ENCODE results near the gene PKP1.

Gene PKP1

DNA sequence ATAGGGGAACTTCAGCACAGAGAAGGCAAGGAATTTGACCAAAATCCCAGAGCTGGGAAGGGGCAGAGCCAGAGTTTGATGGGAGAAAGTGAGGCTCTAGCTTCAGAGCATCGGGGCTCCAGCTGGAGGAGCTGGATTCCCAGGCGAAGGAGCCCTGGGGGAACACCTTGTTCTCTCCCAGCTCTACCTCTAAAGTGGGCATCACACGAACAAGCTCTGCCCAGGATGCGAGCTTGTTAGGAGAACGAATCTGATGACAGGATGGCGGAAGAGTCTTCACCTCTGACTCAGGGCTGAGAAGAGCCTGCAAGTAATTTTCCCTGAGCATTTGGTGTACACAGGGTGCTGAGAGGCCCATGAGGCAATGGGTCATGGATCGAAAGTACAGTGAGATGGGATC is 72.2 kb downstream of the PKP1 start:
- no peak for DNase-seq

GRCh38 chr1:201356236-201356635 is 72.9 kb downstream of the PKP1 start:
- no peak for DNase-seq

DNA sequence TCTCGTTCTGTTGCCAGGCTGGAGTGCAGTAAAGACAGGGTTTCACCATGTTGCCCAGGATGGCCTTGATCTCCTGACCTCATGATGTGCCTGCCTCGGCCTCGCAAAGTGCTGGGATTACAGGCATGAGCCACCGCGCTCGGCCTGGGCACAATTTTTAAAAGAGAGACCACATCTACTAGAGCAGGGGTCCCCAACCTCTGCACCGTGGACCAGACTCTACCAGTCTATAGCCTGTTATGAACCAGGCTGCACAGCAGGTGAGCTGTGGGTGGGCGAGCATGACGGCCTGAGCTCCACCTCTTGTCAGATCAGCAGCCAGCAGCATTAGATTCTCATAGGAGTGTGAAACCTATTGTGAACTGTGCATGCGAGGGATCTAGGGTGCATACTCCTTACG is 73.4 kb downstream of the PKP1 start:
- no peak for DNase-seq

GRCh38 chr1:201357211-201357610 is 73.9 kb downstream of the PKP1 start:
- no peak for DNase-seq

DNA sequence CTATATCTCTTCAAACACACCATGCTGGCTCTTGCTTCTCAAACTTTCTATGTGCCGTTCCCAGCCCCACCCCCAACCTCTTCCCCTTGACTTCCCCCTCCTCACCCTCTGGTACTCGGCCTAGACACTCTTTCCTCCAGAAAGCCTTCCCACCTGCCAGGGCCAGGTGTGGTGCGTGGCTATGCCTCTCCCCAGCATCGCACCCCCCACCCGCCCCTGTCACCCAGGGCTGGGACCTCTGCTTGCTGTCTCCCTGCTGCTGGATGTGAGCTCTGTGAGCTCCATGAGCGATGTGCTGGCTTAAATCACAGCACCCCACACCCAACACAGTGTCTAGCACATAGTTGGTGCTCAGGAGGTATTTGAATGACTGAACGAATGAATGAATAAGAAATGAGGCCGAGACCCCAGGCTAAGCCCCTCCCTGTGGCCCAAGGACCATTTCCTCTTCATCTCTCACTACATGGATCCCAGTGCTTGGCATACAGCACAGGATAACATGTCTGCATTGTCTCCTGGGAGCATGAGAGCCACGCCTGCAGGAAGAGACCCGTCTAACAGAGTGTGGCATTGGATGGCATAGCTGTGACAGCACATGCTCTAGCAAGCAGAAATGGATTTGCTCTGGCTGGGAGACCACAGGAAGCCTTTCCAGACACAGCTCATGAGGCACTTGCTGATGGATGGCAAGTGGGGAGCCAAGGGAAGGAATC is 74.5 kb downstream of the PKP1 start:
- no peak for DNase-seq

DNA sequence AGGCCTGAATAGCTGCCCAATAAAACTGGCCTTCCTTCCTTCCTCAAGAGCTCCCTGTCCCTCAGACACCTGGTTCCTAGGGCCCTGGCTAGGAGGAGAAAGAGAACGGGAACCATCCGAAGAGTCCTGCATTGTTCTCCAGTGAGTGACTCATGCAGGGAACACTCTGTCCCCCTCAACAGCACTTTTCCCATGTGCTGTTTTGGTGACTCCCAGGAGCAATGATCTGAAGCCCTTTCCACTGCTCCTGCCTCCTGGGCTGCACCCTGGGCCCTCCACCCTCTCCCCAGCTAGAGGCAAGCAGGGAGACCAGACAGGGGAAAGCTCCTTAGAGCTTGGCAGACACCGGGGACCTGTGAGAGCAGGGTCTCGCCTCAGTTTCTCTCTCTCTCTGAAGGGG is 75.3 kb downstream of the PKP1 start:
- no peak for DNase-seq

DNA sequence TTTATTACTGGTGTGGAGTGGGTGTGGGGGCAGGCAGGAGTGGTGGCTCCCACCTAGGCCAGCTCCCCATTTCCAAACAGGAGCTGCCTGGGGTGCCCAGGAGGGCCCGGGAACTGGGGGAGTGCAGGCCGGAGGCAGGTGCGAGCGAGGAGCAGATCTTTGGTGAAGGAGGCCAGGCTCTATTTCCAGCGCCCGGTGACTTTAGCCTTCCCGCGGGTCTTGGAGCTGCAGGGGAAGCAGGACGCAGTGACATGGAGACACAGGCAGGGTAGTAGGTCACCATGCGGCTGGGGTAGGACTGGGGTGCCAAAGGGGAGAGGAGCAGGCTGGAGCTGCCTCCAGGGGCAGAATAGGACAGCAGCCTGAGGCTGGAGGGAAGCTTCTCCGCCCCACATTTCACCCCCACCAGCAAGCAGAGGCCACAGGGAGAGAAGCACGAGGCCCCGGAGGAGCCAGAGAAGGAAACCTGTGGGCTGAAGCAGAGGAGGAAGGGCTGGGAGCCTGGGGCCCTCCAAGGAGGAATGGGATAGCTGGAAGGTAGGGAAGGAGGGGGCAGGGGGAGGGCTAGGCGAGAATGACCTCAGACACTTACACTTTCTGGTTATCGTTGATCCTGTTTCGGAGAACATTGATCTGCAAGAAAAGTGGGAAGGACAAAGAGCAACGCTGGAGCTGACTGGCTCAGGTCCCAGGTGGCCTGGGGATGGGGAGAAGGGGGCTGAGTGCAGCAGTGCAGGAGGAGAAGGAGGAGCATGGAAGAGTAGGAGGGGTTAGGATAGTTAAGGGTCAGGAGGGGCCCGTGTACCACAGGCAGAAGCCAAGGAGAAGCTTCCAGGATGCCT is 75.9 kb downstream of the PKP1 start:
- DNase-seq: no peak

GRCh38 chr1:201359873-201360210 is 76.5 kb downstream of the PKP1 start:
- DNase-seq: no peak

DNA sequence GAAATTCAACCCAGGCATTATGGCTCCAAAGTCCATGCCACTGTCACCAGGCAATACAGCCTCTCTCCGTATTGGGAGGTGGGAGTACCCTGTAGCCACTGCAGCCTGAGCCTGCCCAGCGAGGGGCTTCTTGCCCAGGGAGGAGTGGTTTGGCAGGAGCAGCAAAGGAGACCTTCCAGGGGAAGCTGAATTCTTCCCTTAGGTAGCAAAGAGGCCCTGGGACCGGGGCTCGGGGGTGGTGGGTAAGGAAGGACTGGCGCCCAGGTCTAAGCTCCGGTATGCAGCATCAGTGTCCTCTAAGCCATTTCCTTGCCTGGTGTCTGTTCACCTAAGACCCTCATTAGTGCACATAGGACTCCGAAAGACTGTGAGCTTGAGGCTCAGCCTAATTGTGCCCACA is 77.2 kb downstream of the PKP1 start:
- no peak for DNase-seq

DNA sequence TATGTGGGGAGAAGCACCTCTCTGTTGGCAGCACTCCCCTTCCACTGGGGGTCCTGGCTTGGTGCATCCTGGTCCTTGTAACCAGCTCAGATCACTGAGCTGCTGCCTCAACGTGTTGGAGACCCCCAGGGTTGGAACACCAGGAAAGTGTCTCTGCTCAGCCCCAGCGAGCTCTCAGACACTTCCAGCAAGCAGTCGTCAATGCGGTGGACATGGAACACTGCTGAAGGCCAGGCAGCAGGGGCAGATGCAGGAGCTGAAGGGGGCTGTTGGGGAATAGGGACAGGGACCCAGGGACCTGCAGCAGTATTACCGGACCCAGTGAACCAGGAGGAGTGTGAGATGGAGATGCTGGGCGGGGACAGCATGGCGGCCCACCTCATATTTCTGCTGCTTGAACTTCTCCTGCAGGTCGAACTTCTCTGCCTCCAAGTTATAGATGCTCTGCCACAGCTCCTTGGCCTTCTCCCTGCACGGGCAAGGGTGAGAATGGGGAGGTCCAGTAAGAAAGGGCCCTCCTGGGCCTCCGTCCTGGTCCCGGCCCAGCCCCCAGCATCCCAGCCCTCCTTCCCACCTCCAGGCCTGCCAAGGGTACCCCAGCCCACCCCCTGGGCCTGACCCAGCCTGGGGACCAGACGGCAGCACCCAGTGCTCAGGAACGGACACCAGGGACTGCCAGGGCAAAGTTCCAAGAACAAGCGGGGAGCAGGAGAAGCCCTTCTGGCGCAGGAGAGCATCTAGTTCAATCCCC is 77.8 kb downstream of the PKP1 start:
- no peak for DNase-seq

DNA sequence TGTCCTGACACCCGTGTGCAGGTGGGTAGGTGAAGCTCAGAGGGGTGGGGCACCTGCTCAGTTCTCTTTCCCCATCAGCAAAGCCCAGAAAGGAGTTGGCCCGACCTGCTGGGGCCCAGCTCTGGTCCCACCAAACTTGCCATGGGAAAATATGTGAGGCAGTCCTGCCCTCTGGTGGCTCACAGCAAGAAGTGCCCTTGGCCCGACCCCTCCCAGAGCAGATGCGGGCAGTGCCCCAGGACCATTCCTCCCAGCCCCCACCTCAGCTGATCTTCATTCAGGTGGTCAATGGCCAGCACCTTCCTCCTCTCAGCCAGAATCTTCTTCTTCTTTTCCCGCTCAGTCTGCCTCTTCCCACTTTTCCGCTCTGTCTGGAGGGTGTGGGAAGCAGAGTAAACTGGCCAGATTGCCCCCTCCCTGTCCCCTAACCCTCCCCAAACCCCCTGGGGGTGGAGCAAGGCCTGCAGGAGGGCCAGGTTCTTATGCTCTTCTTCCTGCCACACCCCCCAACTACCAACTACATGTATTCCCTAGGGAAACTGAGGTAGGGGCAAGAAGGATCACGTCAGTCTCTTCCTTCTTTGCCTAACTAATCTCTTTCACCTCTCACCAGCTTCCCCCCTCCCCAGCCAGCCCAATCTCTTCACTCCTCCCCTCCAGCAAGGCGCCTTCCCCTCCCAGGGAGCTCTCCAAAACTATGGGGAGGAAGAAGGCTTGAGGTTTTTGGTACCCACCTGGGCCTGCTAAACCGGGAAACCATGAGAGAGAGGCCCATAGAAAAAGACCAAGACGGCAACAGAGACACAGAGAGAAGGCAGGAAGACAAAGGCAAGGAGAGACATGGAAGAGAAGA is 78.6 kb downstream of the PKP1 start:
- DNase-seq: peak; percentile 35 to 50 (median 46)

DNA sequence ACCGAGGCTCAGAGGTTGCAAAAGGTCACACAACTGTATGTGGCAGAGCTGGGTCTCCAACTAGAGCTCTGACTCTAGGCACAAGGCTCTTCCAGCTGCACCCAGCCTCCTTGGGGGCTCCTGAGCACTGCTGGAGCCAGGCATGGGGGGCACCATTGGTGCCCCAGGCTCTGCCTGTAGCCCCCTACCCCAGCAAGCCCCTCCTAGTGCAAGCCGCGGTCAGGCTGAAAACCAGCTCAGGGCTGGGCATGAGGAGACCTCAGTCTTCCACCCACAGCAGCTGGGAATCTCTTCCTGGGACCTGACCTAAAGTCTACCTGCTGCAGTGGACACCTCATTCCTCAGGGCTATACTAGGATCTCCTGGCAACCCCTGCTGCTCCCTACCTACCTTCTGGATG is 79.6 kb downstream of the PKP1 start:
- no peak for DNase-seq

GRCh38 chr1:201363467-201363866 is 80.2 kb downstream of the PKP1 start:
- DNase-seq: no peak

- DNase-seq: no peak
Observed at GRCh38 chr1:201364808-201365105, 81.5 kb downstream of the PKP1 start.

GRCh38 chr1:201365251-201365650 is 81.9 kb downstream of the PKP1 start:
- DNase-seq: no peak

DNA sequence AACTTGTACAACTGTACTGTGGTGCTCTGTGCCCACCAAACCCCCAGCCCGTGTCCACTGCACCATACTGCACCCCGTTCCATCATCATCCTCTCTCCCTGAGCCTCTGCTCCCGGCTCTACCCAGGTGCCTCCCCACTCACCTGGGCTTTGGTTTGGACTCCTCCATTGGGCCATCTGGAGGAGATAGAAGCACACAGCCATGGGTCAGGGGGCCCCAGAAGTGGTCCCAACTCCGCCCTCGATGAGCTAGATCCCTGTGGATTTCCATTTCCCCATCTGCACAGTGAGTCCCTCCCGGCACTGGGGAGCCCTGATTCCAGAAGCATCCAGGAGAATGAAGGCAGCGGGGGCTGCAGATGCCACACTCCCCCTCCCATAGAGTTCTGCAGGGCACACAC is 83.4 kb downstream of the PKP1 start:
- no peak for DNase-seq

- no peak for DNase-seq
Observed at GRCh38 chr1:201369209-201369608, 85.9 kb downstream of the PKP1 start.

- DNase-seq: no peak
Observed at GRCh38 chr1:201370500-201370899, 87.2 kb downstream of the PKP1 start.

DNA sequence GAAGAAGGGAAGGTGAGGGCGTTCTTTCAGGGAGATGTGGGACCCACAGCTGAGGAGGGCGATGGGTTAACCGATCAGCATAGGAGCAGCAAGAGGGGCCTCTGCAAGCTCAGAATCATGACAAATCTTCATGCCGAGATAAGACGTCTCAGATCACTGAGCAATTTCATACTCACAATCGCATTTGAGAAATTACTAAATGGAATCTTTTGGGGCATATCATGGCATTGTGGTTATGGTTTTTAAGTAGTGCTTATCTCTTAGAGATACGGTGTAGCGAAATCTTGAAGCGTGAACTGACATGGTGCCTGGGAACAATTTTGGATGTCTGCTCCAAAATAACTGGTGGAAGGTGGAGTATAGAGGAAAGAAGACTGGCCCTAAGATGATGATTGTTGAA is 88.0 kb downstream of the PKP1 start:
- no peak for DNase-seq

GRCh38 chr1:201371792-201372191 is 88.5 kb downstream of the PKP1 start:
- no peak for DNase-seq

- no peak for DNase-seq
Observed at GRCh38 chr1:201374364-201374763, 91.1 kb downstream of the PKP1 start.

- no peak for DNase-seq
Observed at GRCh38 chr1:201375169-201375568, 91.9 kb downstream of the PKP1 start.

DNA sequence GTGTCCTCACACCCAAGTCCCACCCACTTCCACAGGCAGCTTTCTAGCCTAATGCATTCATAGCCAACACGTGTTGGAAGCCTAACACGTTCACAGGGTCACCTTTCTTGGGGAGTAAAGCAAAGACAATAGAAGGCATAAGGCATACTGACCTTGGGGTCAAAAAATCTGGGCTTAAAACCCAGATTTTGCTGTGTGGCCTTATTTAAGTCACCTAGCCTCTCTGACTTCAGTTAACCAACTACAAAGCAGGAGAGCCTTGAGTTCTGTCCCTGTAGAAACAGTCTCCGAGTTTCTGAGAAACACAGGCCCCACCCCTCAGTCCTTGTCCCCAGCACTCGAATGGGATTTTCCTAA is 92.8 kb downstream of the PKP1 start:
- no peak for DNase-seq

Measured in suppressor macrophage treated with lipopolysaccharide for 1 hour (primary cell).